Measurements from ENCODE around the gene ODAD4.

DNA sequence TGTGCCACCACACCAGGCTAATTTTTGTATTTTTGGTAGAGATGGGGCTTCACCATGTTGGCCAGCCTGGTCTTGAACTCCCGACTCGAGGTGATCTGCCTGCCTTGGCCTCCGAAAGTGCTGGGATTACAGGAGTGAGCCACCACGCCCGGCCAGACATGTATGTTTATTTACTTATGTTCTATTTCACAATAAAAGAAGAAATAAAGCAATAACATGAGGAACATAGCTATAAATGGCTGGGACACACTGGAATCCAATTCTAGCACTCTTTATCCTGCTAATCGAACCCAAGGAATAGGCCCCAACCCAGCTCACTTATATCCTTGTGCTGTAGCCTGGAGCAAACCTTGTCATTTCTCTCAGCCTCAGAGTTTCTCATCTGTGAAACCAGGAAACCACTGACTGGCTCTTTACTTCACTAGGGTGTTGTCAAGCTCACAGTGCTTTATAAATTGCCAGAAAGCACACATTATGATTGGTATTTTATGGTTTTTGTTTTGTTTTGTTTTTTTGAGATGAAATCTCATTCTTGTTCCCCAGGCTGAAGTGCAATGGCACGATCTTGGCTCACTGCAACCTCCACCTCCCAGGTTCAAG lies 4.3 kb upstream of the ODAD4 start:
- no peak for TF ChIP-seq POLR2A (IDR thresholded peaks at IDR 0.05)
- TF ChIP-seq, protein P1, sequence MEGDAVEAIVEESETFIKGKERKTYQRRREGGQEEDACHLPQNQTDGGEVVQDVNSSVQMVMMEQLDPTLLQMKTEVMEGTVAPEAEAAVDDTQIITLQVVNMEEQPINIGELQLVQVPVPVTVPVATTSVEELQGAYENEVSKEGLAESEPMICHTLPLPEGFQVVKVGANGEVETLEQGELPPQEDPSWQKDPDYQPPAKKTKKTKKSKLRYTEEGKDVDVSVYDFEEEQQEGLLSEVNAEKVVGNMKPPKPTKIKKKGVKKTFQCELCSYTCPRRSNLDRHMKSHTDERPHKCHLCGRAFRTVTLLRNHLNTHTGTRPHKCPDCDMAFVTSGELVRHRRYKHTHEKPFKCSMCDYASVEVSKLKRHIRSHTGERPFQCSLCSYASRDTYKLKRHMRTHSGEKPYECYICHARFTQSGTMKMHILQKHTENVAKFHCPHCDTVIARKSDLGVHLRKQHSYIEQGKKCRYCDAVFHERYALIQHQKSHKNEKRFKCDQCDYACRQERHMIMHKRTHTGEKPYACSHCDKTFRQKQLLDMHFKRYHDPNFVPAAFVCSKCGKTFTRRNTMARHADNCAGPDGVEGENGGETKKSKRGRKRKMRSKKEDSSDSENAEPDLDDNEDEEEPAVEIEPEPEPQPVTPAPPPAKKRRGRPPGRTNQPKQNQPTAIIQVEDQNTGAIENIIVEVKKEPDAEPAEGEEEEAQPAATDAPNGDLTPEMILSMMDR (IDR thresholded peaks at IDR 0.05) = no peak
